Astrocyte (in vitro differentiated cells and primary cell): ENCODE results near the gene KIF26B.

Experiments
- EZH2 ChIP-seq: IDR thresholded peaks from 2 replicates; pipeline ENCODE4 v1.6.1; 2012; ENCODE audit warnings: mild to moderate bottlenecking, low read length, inconsistent platforms; ENCODE audit not compliant: insufficient read depth
- TF ChIP-seq, protein P1 (sequence below): IDR thresholded peaks from 2 replicates; pipeline ENCODE4 v1.5.1; 2011; ENCODE audit warnings: low read depth, mild to moderate bottlenecking, inconsistent platforms, low read length, moderate library complexity; ENCODE audit not compliant: insufficient read depth

DNA sequence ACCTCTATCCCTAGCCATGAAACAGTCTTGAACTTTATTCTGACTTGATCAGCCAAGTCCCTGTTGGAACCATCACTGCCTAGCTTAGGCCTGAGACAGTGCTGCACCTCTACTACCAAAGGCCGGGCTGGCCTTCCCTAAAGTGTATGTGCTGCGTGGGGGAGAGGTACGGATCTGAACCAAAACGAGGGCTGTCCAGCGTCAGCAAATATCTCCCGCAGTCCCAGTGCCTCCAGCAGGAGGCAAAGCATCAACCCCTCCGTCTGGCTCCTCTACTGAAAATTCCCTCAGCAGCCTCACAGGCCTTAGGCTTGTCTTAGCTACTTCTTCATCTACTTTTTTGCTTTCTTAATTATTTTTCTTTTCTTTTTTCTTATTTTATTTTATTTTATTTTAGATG is 33.3 kb upstream of the KIF26B start:
- TF ChIP-seq, protein P1, sequence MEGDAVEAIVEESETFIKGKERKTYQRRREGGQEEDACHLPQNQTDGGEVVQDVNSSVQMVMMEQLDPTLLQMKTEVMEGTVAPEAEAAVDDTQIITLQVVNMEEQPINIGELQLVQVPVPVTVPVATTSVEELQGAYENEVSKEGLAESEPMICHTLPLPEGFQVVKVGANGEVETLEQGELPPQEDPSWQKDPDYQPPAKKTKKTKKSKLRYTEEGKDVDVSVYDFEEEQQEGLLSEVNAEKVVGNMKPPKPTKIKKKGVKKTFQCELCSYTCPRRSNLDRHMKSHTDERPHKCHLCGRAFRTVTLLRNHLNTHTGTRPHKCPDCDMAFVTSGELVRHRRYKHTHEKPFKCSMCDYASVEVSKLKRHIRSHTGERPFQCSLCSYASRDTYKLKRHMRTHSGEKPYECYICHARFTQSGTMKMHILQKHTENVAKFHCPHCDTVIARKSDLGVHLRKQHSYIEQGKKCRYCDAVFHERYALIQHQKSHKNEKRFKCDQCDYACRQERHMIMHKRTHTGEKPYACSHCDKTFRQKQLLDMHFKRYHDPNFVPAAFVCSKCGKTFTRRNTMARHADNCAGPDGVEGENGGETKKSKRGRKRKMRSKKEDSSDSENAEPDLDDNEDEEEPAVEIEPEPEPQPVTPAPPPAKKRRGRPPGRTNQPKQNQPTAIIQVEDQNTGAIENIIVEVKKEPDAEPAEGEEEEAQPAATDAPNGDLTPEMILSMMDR: no peak
- TF ChIP-seq EZH2: no peak
